Activated CD4-positive, alpha-beta T cell treated with anti-CD3 and anti-CD28 coated beads, Interleukin-2, amount 50 U/mL, for 16 hours (primary cell): ENCODE data around the gene AGPAT2.

Experiments used
- DNase-seq: peaks from one replicate; pipeline ENCODE4 v3.0.0-alpha.2; 2020

Gene AGPAT2

GRCh38 chr9:136672431-136673087 is 14.7 kb downstream of the AGPAT2 start:
- DNase-seq, result no peak

GRCh38 chr9:136671646-136672430 is 15.4 kb downstream of the AGPAT2 start:
- DNase-seq, result peak; percentile 35

- DNase-seq, result no peak
Observed at GRCh38 chr9:136671254-136671614, 16.0 kb downstream of the AGPAT2 start.

GRCh38 chr9:136670576-136671253 is 16.5 kb downstream of the AGPAT2 start:
- DNase-seq, result no peak

- DNase-seq, result no peak
Observed at GRCh38 chr9:136669791-136670464, 17.3 kb downstream of the AGPAT2 start.

- no peak for DNase-seq
Observed at GRCh38 chr9:136668983-136669790, 18.1 kb downstream of the AGPAT2 start.

- DNase-seq, result no peak
Observed at GRCh38 chr9:136667940-136668760, 19.1 kb downstream of the AGPAT2 start.

GRCh38 chr9:136667214-136667939 is 19.9 kb downstream of the AGPAT2 start:
- no peak for DNase-seq

GRCh38 chr9:136666372-136667213 is 20.7 kb downstream of the AGPAT2 start:
- DNase-seq, result no peak

GRCh38 chr9:136665704-136666371 is 21.4 kb downstream of the AGPAT2 start:
- DNase-seq, result no peak

GRCh38 chr9:136665111-136665703 is 22.1 kb downstream of the AGPAT2 start:
- DNase-seq, result no peak

- no peak for DNase-seq
Observed at GRCh38 chr9:136664000-136664915, 23.0 kb downstream of the AGPAT2 start.

- DNase-seq, result no peak
Observed at GRCh38 chr9:136662656-136663581, 24.3 kb downstream of the AGPAT2 start, which contains the start of gene EGFL7. Gene EGFL7 (plus strand): TSS chr9:136662916. CDS start chr9:136668283, 5,367 bp downstream.

- DNase-seq, result no peak
Observed at GRCh38 chr9:136662326-136662655, 25.0 kb downstream of the AGPAT2 start.

GRCh38 chr9:136661641-136662325 is 25.5 kb downstream of the AGPAT2 start:
- DNase-seq, result no peak

GRCh38 chr9:136660971-136661550 is 26.2 kb downstream of the AGPAT2 start:
- DNase-seq, result no peak
